Non-pigmented ciliary epithelial cell (primary cell): ENCODE data around the gene NDST3.

Experiments used
- DNase-seq: peaks from one replicate; pipeline ENCODE4 v3.0.0-alpha.2; 2010; ENCODE audit warnings: low read depth

The NDST3 gene

GRCh38 chr4:118034053-118034785, at the start of gene NDST3:
TSS of gene NDST3 (plus strand) at chr4:118034486. CDS start at chr4:118053911, 19,425 bp downstream.
- peak; percentile 55 for DNase-seq

- no peak for DNase-seq
Measured at GRCh38 chr4:117986321-117986720, 48.0 kb upstream of the NDST3 start.

- DNase-seq: no peak
Measured at GRCh38 chr4:117987464-117987863, 46.8 kb upstream of the NDST3 start.

GRCh38 chr4:117996891-117997290, 37.4 kb upstream of the NDST3 start:
- no peak for DNase-seq

GRCh38 chr4:118004088-118004487, 30.2 kb upstream of the NDST3 start:
- DNase-seq: no peak

GRCh38 chr4:118005883-118006282, 28.4 kb upstream of the NDST3 start:
- DNase-seq: no peak

GRCh38 chr4:118012142-118012541, 22.1 kb upstream of the NDST3 start:
- no peak for DNase-seq

GRCh38 chr4:118014831-118015230, 19.5 kb upstream of the NDST3 start:
- no peak for DNase-seq

- no peak for DNase-seq
Measured at GRCh38 chr4:118018381-118019145, 15.7 kb upstream of the NDST3 start.

- DNase-seq: no peak
Measured at GRCh38 chr4:118026806-118027205, 7.5 kb upstream of the NDST3 start.

GRCh38 chr4:118029224-118029623, 5.1 kb upstream of the NDST3 start:
- DNase-seq: no peak

- DNase-seq: no peak
Measured at GRCh38 chr4:118032691-118033090, 1.6 kb upstream of the NDST3 start.

GRCh38 chr4:118033148-118034052, 886 bp upstream of the NDST3 start:
- no peak for DNase-seq

- no peak for DNase-seq
Measured at GRCh38 chr4:118035309-118035708, 1.0 kb downstream of the NDST3 start.

GRCh38 chr4:118036336-118036735, 2.0 kb downstream of the NDST3 start:
- DNase-seq: no peak

- DNase-seq: no peak
Measured at GRCh38 chr4:118037955-118038354, 3.7 kb downstream of the NDST3 start.

GRCh38 chr4:118046323-118046722, 12.0 kb downstream of the NDST3 start:
- no peak for DNase-seq

GRCh38 chr4:118047043-118047442, 12.8 kb downstream of the NDST3 start:
- DNase-seq: no peak

- DNase-seq: no peak
Measured at GRCh38 chr4:118058955-118059354, 24.7 kb downstream of the NDST3 start.

GRCh38 chr4:118059397-118059796, 25.1 kb downstream of the NDST3 start:
- DNase-seq: no peak

- no peak for DNase-seq
Measured at GRCh38 chr4:118076958-118077766, 42.9 kb downstream of the NDST3 start.

GRCh38 chr4:118077767-118078105, 43.5 kb downstream of the NDST3 start:
- DNase-seq: no peak
